HEK293T (cell line): ENCODE results near the gene TBC1D22A.

Source experiments
- CTCF ChIA-PET: fragments of 350-600 bp; formaldehyde crosslinking; extraction: SDS; loops from one replicate; lab custom pipeline; 2021; ENCODE audit warnings: antibody characterized with exemption, inconsistent platforms; lab: Yijun Ruan, JAX
- POLR2A ChIA-PET: fragments of 350-600 bp; formaldehyde crosslinking; extraction: SDS; loops from one replicate; lab custom pipeline; 2020; ENCODE audit warnings: antibody characterized with exemption, inconsistent platforms; lab: Yijun Ruan, JAX
- DNase-seq: peaks from one replicate; pipeline ENCODE4 v3.0.0; 2012; ENCODE audit warnings: mixed read lengths; ENCODE audit errors: extremely low spot score
- ARNT ChIP-seq: fragments of 450-650 bp; IDR thresholded peaks from 2 replicates; pipeline ENCODE4 v1.6.1; 2017; ENCODE audit warnings: mild to moderate bottlenecking
- BHLHE40 ChIP-seq: fragments of 450-650 bp; IDR thresholded peaks from 2 replicates; pipeline ENCODE4 v1.6.1; 2016; ENCODE audit warnings: mild to moderate bottlenecking, moderate library complexity, borderline replicate concordance
- CTBP1 ChIP-seq: fragments of 450-650 bp; IDR thresholded peaks from 2 replicates; pipeline ENCODE4 v1.6.1; 2016; ENCODE audit warnings: borderline replicate concordance
- ELF4 ChIP-seq: fragments of 450-650 bp; IDR thresholded peaks from 2 replicates; pipeline ENCODE4 v1.6.1; 2017; ENCODE audit warnings: antibody characterized with exemption
- FOXA1 ChIP-seq: fragments of 450-650 bp; IDR thresholded peaks from 2 replicates; pipeline ENCODE4 v1.6.1; 2016; ENCODE audit warnings: mild to moderate bottlenecking
- FOXK2 ChIP-seq: fragments of 450-650 bp; IDR thresholded peaks from 2 replicates; pipeline ENCODE4 v1.6.1; 2016; ENCODE audit warnings: mild to moderate bottlenecking
- FOXM1 ChIP-seq: fragments of 450-650 bp; IDR thresholded peaks from 2 replicates; pipeline ENCODE4 v1.6.1; 2017; ENCODE audit warnings: mild to moderate bottlenecking, borderline replicate concordance
- HDGF ChIP-seq: fragments of 450-650 bp; IDR thresholded peaks from 2 replicates; pipeline ENCODE4 v1.6.1; 2017; ENCODE audit warnings: antibody characterized with exemption, borderline replicate concordance
- L3MBTL2 ChIP-seq: fragments of 450-650 bp; conservative IDR thresholded peaks from 2 replicates; pipeline ENCODE4 v1.6.1; 2016; ENCODE audit warnings: mild to moderate bottlenecking
- LEF1 ChIP-seq: fragments of 450-650 bp; IDR thresholded peaks from 2 replicates; pipeline ENCODE4 v1.6.1; 2017; ENCODE audit warnings: mild to moderate bottlenecking, borderline replicate concordance
- NFRKB ChIP-seq: fragments of 450-650 bp; IDR thresholded peaks from 2 replicates; pipeline ENCODE4 v1.6.1; 2016; ENCODE audit warnings: mild to moderate bottlenecking, moderate library complexity
- PKNOX1 ChIP-seq: fragments of 450-650 bp; IDR thresholded peaks from 2 replicates; pipeline ENCODE4 v1.6.1; 2016
- SP1 ChIP-seq: fragments of 450-650 bp; IDR thresholded peaks from 2 replicates; pipeline ENCODE4 v1.6.1; 2017
- SUZ12 ChIP-seq: fragments of 450-650 bp; IDR thresholded peaks from 2 replicates; pipeline ENCODE4 v1.6.1; 2016; ENCODE audit warnings: mild to moderate bottlenecking
- TARDBP ChIP-seq: fragments of 450-650 bp; IDR thresholded peaks from 2 replicates; pipeline ENCODE4 v1.6.1; 2016
- ZNF384 ChIP-seq: fragments of 450-650 bp; IDR thresholded peaks from 2 replicates; pipeline ENCODE4 v1.6.1; 2016

TBC1D22A gene

GRCh38 chr22:46791201-46791731 lies 28.8 kb downstream of the TBC1D22A start:
- CTCF ChIA-PET, result interaction anchor here (1.6 kb wide), 1 partner anchor 12 kb away, joined by 5 read pairs; no protein-coding TSS in a partner anchor
- POLR2A ChIA-PET, result no interaction called here
- no peak for DNase-seq
- TF ChIP-seq CTBP1, result no peak
- TF ChIP-seq L3MBTL2, result no peak
- TF ChIP-seq BHLHE40, result no peak
- TF ChIP-seq FOXK2, result no peak
- no peak for TF ChIP-seq FOXA1
- no peak for TF ChIP-seq NFRKB
- TF ChIP-seq TARDBP, result no peak
- no peak for TF ChIP-seq HDGF
- TF ChIP-seq SUZ12, result no peak

GRCh38 chr22:46792061-46792796 lies 29.8 kb downstream of the TBC1D22A start:
- ChIA-PET POLR2A (no interaction called here), CTCF (interaction anchor here (1.6 kb wide), 1 partner anchor 11 kb away, joined by 5 read pairs; no protein-coding TSS in a partner anchor)
- no peak for DNase-seq
- TF ChIP-seq ZNF384 (no peak), ARNT (no peak), HDGF (no peak), L3MBTL2 (no peak), NFRKB (no peak), LEF1 (no peak), SUZ12 (no peak), BHLHE40 (no peak), SP1 (no peak), FOXK2 (no peak)

GRCh38 chr22:46792841-46793261 lies 30.4 kb downstream of the TBC1D22A start:
- TF ChIP-seq FOXK2 (no peak), FOXA1 (no peak)
- CTCF ChIA-PET, result interaction anchor here (1.6 kb wide), 1 partner anchor 11 kb away, joined by 5 read pairs; no protein-coding TSS in a partner anchor
- POLR2A ChIA-PET, result no interaction called here
- DNase-seq, result no peak

- ChIA-PET POLR2A (no interaction called here), CTCF (no interaction called here)
- no peak for DNase-seq
- TF ChIP-seq FOXA1, result no peak
- TF ChIP-seq ARNT, result no peak
- TF ChIP-seq LEF1, result no peak
- TF ChIP-seq FOXK2, result no peak
- TF ChIP-seq SUZ12, result no peak
- no peak for TF ChIP-seq TARDBP
- TF ChIP-seq BHLHE40, result no peak
- TF ChIP-seq L3MBTL2, result no peak
- TF ChIP-seq SP1, result no peak
- TF ChIP-seq PKNOX1, result no peak
- no peak for TF ChIP-seq NFRKB
- no peak for TF ChIP-seq HDGF
These were observed 31.0 kb downstream of the TBC1D22A start for GRCh38 chr22:46793497-46793896.

GRCh38 chr22:46794067-46794466 lies 31.6 kb downstream of the TBC1D22A start:
- ChIA-PET POLR2A (interaction anchor here (1.6 kb wide), 1 partner anchor 31 kb away, joined by 6 read pairs; the partner anchor contains the start of gene TBC1D22A), CTCF (no interaction called here)
- TF ChIP-seq LEF1, result no peak
- TF ChIP-seq FOXA1, result no peak
- TF ChIP-seq PKNOX1, result no peak
- no peak for TF ChIP-seq FOXM1
- TF ChIP-seq TARDBP, result no peak
- TF ChIP-seq SP1, result no peak
- TF ChIP-seq ZNF384, result no peak
- no peak for TF ChIP-seq HDGF
- no peak for TF ChIP-seq ARNT
- DNase-seq, result no peak

GRCh38 chr22:46794491-46794890 lies 32.0 kb downstream of the TBC1D22A start:
- DNase-seq, result no peak
- ChIA-PET CTCF (no interaction called here), POLR2A (interaction anchor here (1.6 kb wide), 1 partner anchor 32 kb away, joined by 6 read pairs; the partner anchor contains the start of gene TBC1D22A)
- TF ChIP-seq BHLHE40 (no peak), NFRKB (no peak), SUZ12 (no peak), SP1 (no peak), CTBP1 (no peak), FOXM1 (no peak), FOXA1 (no peak), ELF4 (no peak), L3MBTL2 (no peak), LEF1 (no peak), ZNF384 (no peak), FOXK2 (no peak), HDGF (no peak), PKNOX1 (no peak), TARDBP (no peak), ARNT (no peak)
